Measurements from ENCODE around the gene TADA2B. TPM values are rescaled to one million over a fixed set of nuclear protein-coding genes. Genes with fewer than 3 reads are reported as not detected.
A peak's percentile ranks its signal among the peaks of the same experiment; 100 is the strongest.

TADA2B gene
- total and polyA plus RNA-seq, 2 experiments from 2014 or later, result 2.2 to 14.8 TPM

DNA sequence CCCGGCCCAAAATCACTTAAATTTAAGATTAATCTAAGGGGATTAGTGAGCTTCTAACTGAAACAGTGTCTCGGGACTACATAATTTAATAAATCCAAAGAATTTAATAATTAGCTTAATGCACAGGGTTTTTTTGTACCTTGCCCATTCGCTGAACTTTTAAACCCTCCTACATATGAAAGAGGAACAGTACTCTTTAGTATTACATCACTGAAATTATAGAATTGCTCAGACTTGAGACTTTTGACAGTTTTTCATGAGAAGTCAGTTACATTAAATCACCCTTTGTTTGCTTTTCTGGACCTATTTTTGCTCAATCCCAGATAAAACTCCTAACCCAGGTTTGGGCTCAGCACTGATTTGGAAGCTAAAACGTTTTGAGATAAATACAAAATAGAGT, 2.4 kb upstream of the TADA2B start:
- peaks cover 39% of the 10 kb centered on the region for H3K79me2 ChIP-seq (ENCODE audit: insufficient read depth)
- 80 to 81% methylated on average over 4 of the region's 4 CpGs for WGBS, 2 experiments (ENCODE audit: low coverage in 1 of 2, low lambda C conversion rate in 2 of 2, missing lambda C conversion rate in 2 of 2)
- no peak for DNase-seq
- H3K27me3 ChIP-seq (replicated peaks; ENCODE audit: insufficient read depth), result no peaks in the 10 kb centered on the region
- peaks cover 31% of the 10 kb centered on the region for H3K4me1 ChIP-seq (ENCODE audit: insufficient read depth)
- no peaks in the 10 kb centered on the region for H4K20me1 ChIP-seq (ENCODE audit: insufficient read depth)
- no peak overlapping the region for H3K27ac ChIP-seq
- H3F3A ChIP-seq (ENCODE audit: insufficient read depth), result peaks cover 25% of the 10 kb centered on the region
- TF ChIP-seq EZH2phosphoT487 (IDR thresholded peaks at IDR 0.05; ENCODE audit: insufficient read depth, low read depth) (no peak), EZH2 (IDR thresholded peaks at IDR 0.05; ENCODE audit: insufficient read depth, poor library complexity, severe bottlenecking) (no peak)
- H3K9ac ChIP-seq, result no peak overlapping the region
- H3K9me2 ChIP-seq (ENCODE audit: insufficient read depth), result no peaks in the 10 kb centered on the region
- H3K4me3 ChIP-seq, result no peak overlapping the region
- no peaks in the 10 kb centered on the region for H3K9me3 ChIP-seq (ENCODE audit: low read depth)
- no peak overlapping the region for H3K4me2 ChIP-seq (ENCODE audit: unreplicated experiment)
- H2AFZ ChIP-seq, result no peak overlapping the region
- in situ Hi-C loops (cut with MboI), result no loop called here
- H3K36me3 ChIP-seq (ENCODE audit: low read depth), result no peaks in the 10 kb centered on the region

DNA sequence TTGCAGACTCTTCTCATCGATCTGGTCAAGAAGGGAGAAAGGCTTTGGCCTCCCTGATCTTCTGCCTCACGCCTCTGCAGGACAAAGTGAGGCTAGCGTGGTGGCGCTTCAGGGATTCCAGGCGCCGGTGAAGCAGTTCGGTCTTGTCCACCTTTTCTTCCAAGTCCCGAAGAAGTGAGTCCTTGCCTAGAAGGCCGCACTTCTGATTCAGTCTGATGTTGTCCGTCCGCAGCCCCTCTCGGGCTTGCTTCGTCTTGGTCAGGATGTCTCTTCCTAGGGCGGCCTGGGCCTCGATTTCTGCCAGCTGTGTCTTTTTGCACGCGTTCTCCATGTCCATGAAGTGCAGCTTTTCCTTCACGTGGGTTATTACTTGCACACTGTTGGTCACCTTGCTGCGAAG, 1.9 kb upstream of the TADA2B start:
- in situ Hi-C loops (cut with MboI), result no loop called here
- no peaks in the 10 kb centered on the region for H3K36me3 ChIP-seq (ENCODE audit: low read depth)
- H3K4me2 ChIP-seq (ENCODE audit: unreplicated experiment), result no peak overlapping the region
- H4K20me1 ChIP-seq (ENCODE audit: insufficient read depth), result peaks cover 2% of the 10 kb centered on the region; the same call in 1 of the 2 replicates
- H3K9ac ChIP-seq, result 0 out of 2 replicates have a peak overlapping the region, but pooled peaks have one; percentile 84
- peaks cover 31% of the 10 kb centered on the region for H3K4me1 ChIP-seq (ENCODE audit: insufficient read depth)
- H3K9me2 ChIP-seq (ENCODE audit: insufficient read depth), result no peaks in the 10 kb centered on the region
- DNase-seq, result no peak
- whole genome bisulfite sequencing, 2 experiments (ENCODE audit: low coverage in 1 of 2, low lambda C conversion rate in 2 of 2, missing lambda C conversion rate in 2 of 2), result 96 to 98% methylated on average over 19 of the region's 19 CpGs
- peaks cover 42% of the 10 kb centered on the region for H3K79me2 ChIP-seq (ENCODE audit: insufficient read depth)
- H3K9me3 ChIP-seq (ENCODE audit: low read depth), result no peaks in the 10 kb centered on the region
- no peak overlapping the region for H3K4me3 ChIP-seq
- H3F3A ChIP-seq (ENCODE audit: insufficient read depth), result peaks cover 29% of the 10 kb centered on the region
- no peak overlapping the region for H3K27ac ChIP-seq
- TF ChIP-seq EZH2phosphoT487 (IDR thresholded peaks at IDR 0.05; ENCODE audit: insufficient read depth, low read depth), result no peak
- no peak for TF ChIP-seq EZH2 (IDR thresholded peaks at IDR 0.05; ENCODE audit: insufficient read depth, poor library complexity, severe bottlenecking)
- H2AFZ ChIP-seq, result no peak overlapping the region
- no peaks in the 10 kb centered on the region for H3K27me3 ChIP-seq (replicated peaks; ENCODE audit: insufficient read depth)

DNA sequence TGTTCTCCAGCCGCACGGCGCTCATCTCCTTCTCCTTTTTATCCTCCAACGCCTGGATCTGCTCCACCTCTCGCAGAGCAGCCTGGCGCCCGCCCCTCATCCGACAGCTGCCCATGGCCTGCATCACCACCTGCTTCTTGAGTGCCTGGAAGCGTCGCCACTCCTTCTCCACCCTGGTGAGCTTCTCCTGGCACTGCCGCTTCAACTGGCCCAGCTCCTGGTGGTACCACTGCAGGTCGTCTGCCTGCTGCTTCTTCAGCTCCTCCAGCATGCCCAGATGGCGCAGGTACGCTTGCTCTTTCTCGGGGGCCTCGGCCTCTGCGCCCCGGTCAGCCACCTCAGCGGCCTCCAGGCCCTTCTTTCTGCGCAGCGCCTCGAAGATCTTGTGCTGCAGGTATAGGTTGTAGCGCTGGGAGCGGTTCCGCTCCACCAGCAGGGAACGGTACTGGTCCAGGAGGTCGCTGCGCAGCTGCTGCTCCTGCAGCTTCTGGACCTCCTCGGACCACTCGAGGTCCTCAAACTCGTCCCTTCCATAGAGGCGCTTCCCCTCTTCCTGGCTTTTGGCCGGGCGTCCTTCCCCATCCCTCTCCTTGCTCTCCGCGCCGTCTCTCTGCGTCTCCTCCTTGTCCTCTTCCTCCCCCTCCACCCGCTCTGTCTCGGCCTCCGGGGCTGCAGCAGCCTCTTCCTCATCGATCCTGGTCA, 1.2 kb upstream of the TADA2B start:
- Histone ChIP-seq H3K9me2 (ENCODE audit: insufficient read depth) (no peaks in the 10 kb centered on the region), H3K9ac (peak overlapping the region; percentile 84), H3K27me3 (replicated peaks; ENCODE audit: insufficient read depth) (no peaks in the 10 kb centered on the region), H3K79me2 (ENCODE audit: insufficient read depth) (peaks cover 49% of the 10 kb centered on the region), H3K4me3 (peak overlapping the region; percentile 84), H3K4me1 (ENCODE audit: insufficient read depth) (peaks cover 31% of the 10 kb centered on the region), H3K4me2 (ENCODE audit: unreplicated experiment) (peak overlapping the region; percentile 83), H4K20me1 (ENCODE audit: insufficient read depth) (peaks cover 7% of the 10 kb centered on the region; the same call in 1 of the 2 replicates), H3K27ac (peak overlapping the region; percentile 88), H3K9me3 (ENCODE audit: low read depth) (no peaks in the 10 kb centered on the region), H2AFZ (peak overlapping the region; percentile 85), H3K36me3 (ENCODE audit: low read depth) (no peaks in the 10 kb centered on the region), H3F3A (ENCODE audit: insufficient read depth) (peaks cover 36% of the 10 kb centered on the region)
- 29 to 39% methylated on average over 35 to 42 of the region's 42 CpGs for WGBS, 2 experiments (ENCODE audit: low coverage in 1 of 2, low lambda C conversion rate in 2 of 2, missing lambda C conversion rate in 2 of 2)
- in situ Hi-C loops (cut with MboI), result no loop called here
- TF ChIP-seq EZH2 (IDR thresholded peaks at IDR 0.05; ENCODE audit: insufficient read depth, poor library complexity, severe bottlenecking) (no peak), EZH2phosphoT487 (IDR thresholded peaks at IDR 0.05; ENCODE audit: insufficient read depth, low read depth) (no peak)
- DNase-seq, result no peak

DNA sequence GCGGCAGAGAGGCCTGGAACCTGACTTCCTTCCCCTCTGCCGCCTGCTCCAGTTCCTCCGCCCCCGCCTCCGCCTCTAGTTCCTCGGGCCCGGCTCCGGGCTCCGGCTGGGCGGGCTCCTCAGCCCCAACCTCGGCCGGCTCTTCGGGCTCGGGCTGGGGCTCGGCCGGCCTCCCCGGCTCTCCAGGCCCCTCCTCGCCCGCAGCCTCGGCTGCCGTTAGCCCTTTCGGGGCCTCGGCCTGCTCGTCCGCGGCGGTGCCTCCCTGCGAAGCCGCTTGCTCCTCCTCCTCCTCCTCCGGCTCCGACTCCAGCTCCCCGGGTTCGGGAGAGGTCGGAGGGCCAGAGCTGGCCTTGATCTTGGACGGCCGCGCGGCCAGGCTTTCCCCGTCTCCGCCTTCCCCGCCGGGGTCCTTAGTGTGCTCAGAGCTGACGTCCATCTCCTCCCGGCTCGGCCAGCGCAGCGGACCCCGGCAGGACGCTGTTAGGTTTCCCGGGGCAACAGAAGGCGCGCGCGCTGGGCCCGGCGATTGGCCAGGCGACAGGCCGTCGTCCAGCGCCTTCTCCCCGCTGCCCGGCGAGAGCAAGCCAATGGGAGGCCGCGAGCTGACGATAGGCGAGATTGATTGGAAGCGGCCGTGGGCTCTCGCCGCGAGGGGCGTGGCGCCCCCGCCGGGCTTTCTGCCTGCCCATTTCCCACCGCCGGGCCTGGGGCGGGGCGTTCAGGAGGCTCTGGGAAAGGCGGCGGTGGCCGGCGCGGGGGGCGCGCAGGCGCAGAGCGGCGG, 479 bp upstream of the TADA2B start:
- peaks cover 38% of the 10 kb centered on the region for H3F3A ChIP-seq (ENCODE audit: insufficient read depth)
- no peak for TF ChIP-seq EZH2 (IDR thresholded peaks at IDR 0.05; ENCODE audit: insufficient read depth, poor library complexity, severe bottlenecking)
- TF ChIP-seq EZH2phosphoT487 (IDR thresholded peaks at IDR 0.05; ENCODE audit: insufficient read depth, low read depth), result no peak
- peak overlapping the region; percentile 84 for H3K4me3 ChIP-seq
- H3K4me1 ChIP-seq (ENCODE audit: insufficient read depth), result peaks cover 32% of the 10 kb centered on the region
- no peaks in the 10 kb centered on the region for H3K36me3 ChIP-seq (ENCODE audit: low read depth)
- H2AFZ ChIP-seq, result peak overlapping the region; percentile 85
- peak; percentile 100 for DNase-seq
- H3K4me2 ChIP-seq (ENCODE audit: unreplicated experiment), result peak overlapping the region; percentile 83
- in situ Hi-C loops (cut with MboI), result no loop called here
- no peaks in the 10 kb centered on the region for H3K9me2 ChIP-seq (ENCODE audit: insufficient read depth)
- H3K9ac ChIP-seq, result peak overlapping the region; percentile 84
- peaks cover 7% of the 10 kb centered on the region; the same call in 1 of the 2 replicates for H4K20me1 ChIP-seq (ENCODE audit: insufficient read depth)
- no peaks in the 10 kb centered on the region for H3K9me3 ChIP-seq (ENCODE audit: low read depth)
- peaks cover 57% of the 10 kb centered on the region for H3K79me2 ChIP-seq (ENCODE audit: insufficient read depth)
- H3K27ac ChIP-seq, result peak overlapping the region; percentile 88
- no peaks in the 10 kb centered on the region for H3K27me3 ChIP-seq (replicated peaks; ENCODE audit: insufficient read depth)
- WGBS, 2 experiments (ENCODE audit: low coverage in 1 of 2, low lambda C conversion rate in 2 of 2, missing lambda C conversion rate in 2 of 2), result 1 to 2% methylated on average over 69 to 70 of the region's 90 CpGs
